ENCODE measurements around the gene IRF2BP1.

Gene IRF2BP1

GRCh38 chr19:45918721-45919120, 32.8 kb upstream of the IRF2BP1 start:
- no peak overlapping the region for H3K27ac ChIP-seq (replicated peaks; ENCODE audit: low read length)
- H4K8ac ChIP-seq (ENCODE audit: low read depth, low read length) = no peak overlapping the region
- no peak overlapping the region for H2AK5ac ChIP-seq (ENCODE audit: low read depth, low read length)
- no peak overlapping the region for H3K14ac ChIP-seq (ENCODE audit: low read length)
- no peak for DNase-seq (ENCODE audit: low spot score)
- no peak overlapping the region for H2BK5ac ChIP-seq (ENCODE audit: low read length)
- H3K9me3 ChIP-seq (replicated peaks in 1 of 2; ENCODE audit: control insufficient read depth in 2 of 2, insufficient read depth in 1 of 2, low read depth in 1 of 2, low read length in 2 of 2) = no peaks in the 10 kb centered on the region
- no peak overlapping the region for H3K18ac ChIP-seq (ENCODE audit: low read length)
- no peaks in the 10 kb centered on the region for H3K36me3 ChIP-seq (replicated peaks in 1 of 2; ENCODE audit: control insufficient read depth in 2 of 2, insufficient read depth in 2 of 2, low read length in 2 of 2)
- H3K79me1 ChIP-seq (ENCODE audit: low read depth, low read length) = no peaks in the 10 kb centered on the region
- no peak overlapping the region for H3K4me3 ChIP-seq (ENCODE audit: low read length in 2 of 2)
- no peaks in the 10 kb centered on the region for H3K27me3 ChIP-seq (ENCODE audit: control insufficient read depth in 3 of 3, insufficient read depth in 3 of 3, low read depth in 1 of 3, low read length in 3 of 3)
- no peak overlapping the region for H2AFZ ChIP-seq (ENCODE audit: low read length)
- no peak overlapping the region for H2BK12ac ChIP-seq (ENCODE audit: low read length)
- H3K9ac ChIP-seq (ENCODE audit: low read depth, low read length, poor library complexity) = no peak overlapping the region
- H4K91ac ChIP-seq (ENCODE audit: low read depth, low read length, poor library complexity) = no peak overlapping the region
- H2BK15ac ChIP-seq (ENCODE audit: low read length) = no peak overlapping the region
- H3K23ac ChIP-seq (ENCODE audit: low read depth, low read length, poor library complexity) = no peak overlapping the region
- H3K4me2 ChIP-seq (ENCODE audit: insufficient read depth, low read length, poor library complexity, severe bottlenecking) = no peak overlapping the region
- WGBS, 2 donors (ENCODE audit: extremely low coverage in 2 of 2, insufficient read length in 2 of 2, insufficient replicate concordance in 1 of 2) = no CpG with 5 or more reads among the region's 4 CpGs
- no peak overlapping the region for H2BK120ac ChIP-seq (ENCODE audit: low read depth, low read length)
- no peak overlapping the region for H3K4ac ChIP-seq (ENCODE audit: low read length)
- H3K4me1 ChIP-seq (ENCODE audit: control insufficient read depth in 2 of 2, insufficient read depth in 1 of 2, low read depth in 1 of 2, low read length in 2 of 2) = peaks cover 11% of the 10 kb centered on the region in 2 donors

GRCh38 chr19:45917421-45918091, 31.6 kb upstream of the IRF2BP1 start:
- Histone ChIP-seq H3K4me3 (ENCODE audit: low read length in 2 of 2) (no peak overlapping the region), H3K4me2 (ENCODE audit: insufficient read depth, low read length, poor library complexity, severe bottlenecking) (no peak overlapping the region), H3K23ac (ENCODE audit: low read depth, low read length, poor library complexity) (no peak overlapping the region), H2AFZ (ENCODE audit: low read length) (no peak overlapping the region), H4K91ac (ENCODE audit: low read depth, low read length, poor library complexity) (no peak overlapping the region), H2BK12ac (ENCODE audit: low read length) (no peak overlapping the region), H3K4ac (ENCODE audit: low read length) (no peak overlapping the region), H2AK5ac (ENCODE audit: low read depth, low read length) (no peak overlapping the region), H3K9ac (ENCODE audit: low read depth, low read length, poor library complexity) (no peak overlapping the region), H3K27me3 (ENCODE audit: control insufficient read depth in 3 of 3, insufficient read depth in 3 of 3, low read depth in 1 of 3, low read length in 3 of 3) (no peaks in the 10 kb centered on the region), H4K8ac (ENCODE audit: low read depth, low read length) (no peak overlapping the region), H3K14ac (ENCODE audit: low read length) (no peak overlapping the region), H3K18ac (ENCODE audit: low read length) (no peak overlapping the region), H3K36me3 (replicated peaks in 1 of 2; ENCODE audit: control insufficient read depth in 2 of 2, insufficient read depth in 2 of 2, low read length in 2 of 2) (no peaks in the 10 kb centered on the region), H2BK120ac (ENCODE audit: low read depth, low read length) (no peak overlapping the region), H3K4me1 (ENCODE audit: control insufficient read depth in 2 of 2, insufficient read depth in 1 of 2, low read depth in 1 of 2, low read length in 2 of 2) (peaks cover 11% of the 10 kb centered on the region in 2 donors), H2BK15ac (ENCODE audit: low read length) (no peak overlapping the region), H3K79me1 (ENCODE audit: low read depth, low read length) (no peaks in the 10 kb centered on the region), H3K9me3 (replicated peaks in 1 of 2; ENCODE audit: control insufficient read depth in 2 of 2, insufficient read depth in 1 of 2, low read depth in 1 of 2, low read length in 2 of 2) (no peaks in the 10 kb centered on the region), H3K27ac (replicated peaks; ENCODE audit: low read length) (no peak overlapping the region), H2BK5ac (ENCODE audit: low read length) (no peak overlapping the region)
- no CpG with 5 or more reads among the region's 4 CpGs for WGBS, 2 donors (ENCODE audit: extremely low coverage in 2 of 2, insufficient read length in 2 of 2, insufficient replicate concordance in 1 of 2)
- no peak for DNase-seq (ENCODE audit: low spot score)

GRCh38 chr19:45913874-45914830, 28.2 kb upstream of the IRF2BP1 start, which contains the start of gene NANOS2:
NANOS2 (minus strand) TSS chr19:45914778; CDS start chr19:45914693, 85 bp downstream.
- H3K18ac ChIP-seq (ENCODE audit: low read length) = peak within 1 kb of the TSS; percentile 95
- peak within 1 kb of the TSS; percentile 88 for H2BK15ac ChIP-seq (ENCODE audit: low read length)
- peak within 1 kb of the TSS; percentile 70 for H2BK5ac ChIP-seq (ENCODE audit: low read length)
- no peak within 1 kb of the TSS for H3K27ac ChIP-seq (replicated peaks; ENCODE audit: low read length)
- WGBS, 2 donors (ENCODE audit: extremely low coverage in 2 of 2, insufficient read length in 2 of 2, insufficient replicate concordance in 1 of 2) = no CpG with 5 or more reads among the region's 44 CpGs
- peak within 1 kb of the TSS; percentile 72 for H2AFZ ChIP-seq (ENCODE audit: low read length)
- H3K4me1 ChIP-seq (ENCODE audit: control insufficient read depth in 2 of 2, insufficient read depth in 1 of 2, low read depth in 1 of 2, low read length in 2 of 2) = peaks cover 0 to 2% of the 10 kb centered on the region in 2 donors
- H2BK12ac ChIP-seq (ENCODE audit: low read length) = peak within 1 kb of the TSS; percentile 30
- H4K91ac ChIP-seq (ENCODE audit: low read depth, low read length, poor library complexity) = no peak within 1 kb of the TSS
- no peak within 1 kb of the TSS for H3K4me2 ChIP-seq (ENCODE audit: insufficient read depth, low read length, poor library complexity, severe bottlenecking)
- H3K36me3 ChIP-seq (replicated peaks in 1 of 2; ENCODE audit: control insufficient read depth in 2 of 2, insufficient read depth in 2 of 2, low read length in 2 of 2) = no peaks in the 10 kb centered on the region
- H3K79me1 ChIP-seq (ENCODE audit: low read depth, low read length) = no peaks in the 10 kb centered on the region
- peak within 1 kb of the TSS; percentile 85 for H2AK5ac ChIP-seq (ENCODE audit: low read depth, low read length)
- DNase-seq (ENCODE audit: low spot score) = peak; percentile 43
- H2BK120ac ChIP-seq (ENCODE audit: low read depth, low read length) = no peak within 1 kb of the TSS
- no peak within 1 kb of the TSS for H3K4ac ChIP-seq (ENCODE audit: low read length)
- no peak within 1 kb of the TSS for H3K4me3 ChIP-seq (ENCODE audit: low read length in 2 of 2)
- peak within 1 kb of the TSS; percentile 57 for H4K8ac ChIP-seq (ENCODE audit: low read depth, low read length)
- H3K9ac ChIP-seq (ENCODE audit: low read depth, low read length, poor library complexity) = no peak within 1 kb of the TSS
- H3K23ac ChIP-seq (ENCODE audit: low read depth, low read length, poor library complexity) = peak within 1 kb of the TSS; percentile 32
- peaks cover 0 to 4% (median 0%) of the 10 kb centered on the region in 3 experiments for H3K27me3 ChIP-seq (ENCODE audit: control insufficient read depth in 3 of 3, insufficient read depth in 3 of 3, low read depth in 1 of 3, low read length in 3 of 3)
- H3K9me3 ChIP-seq (replicated peaks in 1 of 2; ENCODE audit: control insufficient read depth in 2 of 2, insufficient read depth in 1 of 2, low read depth in 1 of 2, low read length in 2 of 2) = no peaks in the 10 kb centered on the region
- peak within 1 kb of the TSS; percentile 49 for H3K14ac ChIP-seq (ENCODE audit: low read length)

GRCh38 chr19:45911291-45911690, 25.4 kb upstream of the IRF2BP1 start:
- Histone ChIP-seq H3K36me3 (replicated peaks in 1 of 2; ENCODE audit: control insufficient read depth in 2 of 2, insufficient read depth in 2 of 2, low read length in 2 of 2) (no peaks in the 10 kb centered on the region), H3K18ac (ENCODE audit: low read length) (no peak overlapping the region), H2BK5ac (ENCODE audit: low read length) (no peak overlapping the region), H2BK15ac (ENCODE audit: low read length) (no peak overlapping the region), H3K4me1 (ENCODE audit: control insufficient read depth in 2 of 2, insufficient read depth in 1 of 2, low read depth in 1 of 2, low read length in 2 of 2) (peaks cover 0 to 2% of the 10 kb centered on the region in 2 donors), H3K9me3 (replicated peaks in 1 of 2; ENCODE audit: control insufficient read depth in 2 of 2, insufficient read depth in 1 of 2, low read depth in 1 of 2, low read length in 2 of 2) (no peaks in the 10 kb centered on the region), H2AFZ (ENCODE audit: low read length) (peak overlapping the region; percentile 33), H4K8ac (ENCODE audit: low read depth, low read length) (no peak overlapping the region), H4K91ac (ENCODE audit: low read depth, low read length, poor library complexity) (no peak overlapping the region), H3K79me1 (ENCODE audit: low read depth, low read length) (no peaks in the 10 kb centered on the region), H3K23ac (ENCODE audit: low read depth, low read length, poor library complexity) (no peak overlapping the region), H3K4me2 (ENCODE audit: insufficient read depth, low read length, poor library complexity, severe bottlenecking) (no peak overlapping the region), H3K4me3 (ENCODE audit: low read length in 2 of 2) (no peak overlapping the region), H2BK12ac (ENCODE audit: low read length) (no peak overlapping the region), H2AK5ac (ENCODE audit: low read depth, low read length) (no peak overlapping the region), H2BK120ac (ENCODE audit: low read depth, low read length) (no peak overlapping the region), H3K4ac (ENCODE audit: low read length) (no peak overlapping the region), H3K27ac (replicated peaks; ENCODE audit: low read length) (no peak overlapping the region), H3K9ac (ENCODE audit: low read depth, low read length, poor library complexity) (no peak overlapping the region), H3K14ac (ENCODE audit: low read length) (no peak overlapping the region), H3K27me3 (ENCODE audit: control insufficient read depth in 3 of 3, insufficient read depth in 3 of 3, low read depth in 1 of 3, low read length in 3 of 3) (peaks cover 0 to 4% (median 0%) of the 10 kb centered on the region in 3 experiments)
- DNase-seq (ENCODE audit: low spot score) = no peak
- WGBS, 2 donors (ENCODE audit: extremely low coverage in 2 of 2, insufficient read length in 2 of 2, insufficient replicate concordance in 1 of 2) = no CpG with 5 or more reads among the region's 8 CpGs

All from neuronal stem cell (in vitro differentiated cells).